Neutrophil (primary cell): Measurements from ENCODE around the gene ARHGAP6.

Experiments
- H3K27ac ChIP-seq: fragments of 200-600 bp; sonication (generic); 2 replicates; pipeline ENCODE4 v1.5.1; 2016; ENCODE audit warnings: mild to moderate bottlenecking, moderate library complexity
- H3K27me3 ChIP-seq: fragments of 200-600 bp; sonication (generic); 2 replicates; pipeline ENCODE4 v1.6.0; 2016; ENCODE audit warnings: mild to moderate bottlenecking
- H3K36me3 ChIP-seq: fragments of 200-600 bp; sonication (generic); 2 replicates; pipeline ENCODE4 v1.5.1; 2017
- H3K4me1 ChIP-seq, 2 experiments: fragments of 200-600 bp in 1 of 2; sonication (generic) in 1 of 2; 1 replicate in 1 of 2; 2 replicates in 1 of 2; pipeline versions ENCODE4 v1.5.1 to v1.6.1; 2013 to 2016; ENCODE audit warnings: low read depth in 1 of 2, low read length in 1 of 2, mild to moderate bottlenecking in 1 of 2, moderate library complexity in 1 of 2; ENCODE audit not compliant: control insufficient read depth in 1 of 2, insufficient read depth in 1 of 2
- H3K4me3 ChIP-seq, 2 experiments: fragments of 200-600 bp in 1 of 2; sonication (generic) in 1 of 2; 1 replicate in 1 of 2; 2 replicates in 1 of 2; pipeline ENCODE4 v1.5.1; 2013 to 2016; ENCODE audit warnings: low read depth in 1 of 2, low read length in 1 of 2, mild to moderate bottlenecking in 1 of 2, moderate library complexity in 1 of 2
- H3K9me3 ChIP-seq: fragments of 200-600 bp; sonication (generic); 2 replicates; pipeline ENCODE4 v1.5.1; 2016
- TF ChIP-seq, protein P1 (sequence below): fragments of 200-600 bp; sonication (generic); IDR thresholded peaks from 2 replicates; pipeline ENCODE4 v1.5.1; 2016; ENCODE audit warnings: antibody characterized with exemption

ARHGAP6 gene

GRCh38 chrX:11414091-11414490 is 251.6 kb downstream of the ARHGAP6 start:
- Histone ChIP-seq H3K4me1 (no peaks in the 10 kb centered on the region), H3K4me3 (no peak overlapping the region), H3K9me3 (no peaks in the 10 kb centered on the region), H3K27me3 (no peaks in the 10 kb centered on the region), H3K36me3 (no peaks in the 10 kb centered on the region), H3K27ac (no peak overlapping the region)
- TF ChIP-seq, protein P1, sequence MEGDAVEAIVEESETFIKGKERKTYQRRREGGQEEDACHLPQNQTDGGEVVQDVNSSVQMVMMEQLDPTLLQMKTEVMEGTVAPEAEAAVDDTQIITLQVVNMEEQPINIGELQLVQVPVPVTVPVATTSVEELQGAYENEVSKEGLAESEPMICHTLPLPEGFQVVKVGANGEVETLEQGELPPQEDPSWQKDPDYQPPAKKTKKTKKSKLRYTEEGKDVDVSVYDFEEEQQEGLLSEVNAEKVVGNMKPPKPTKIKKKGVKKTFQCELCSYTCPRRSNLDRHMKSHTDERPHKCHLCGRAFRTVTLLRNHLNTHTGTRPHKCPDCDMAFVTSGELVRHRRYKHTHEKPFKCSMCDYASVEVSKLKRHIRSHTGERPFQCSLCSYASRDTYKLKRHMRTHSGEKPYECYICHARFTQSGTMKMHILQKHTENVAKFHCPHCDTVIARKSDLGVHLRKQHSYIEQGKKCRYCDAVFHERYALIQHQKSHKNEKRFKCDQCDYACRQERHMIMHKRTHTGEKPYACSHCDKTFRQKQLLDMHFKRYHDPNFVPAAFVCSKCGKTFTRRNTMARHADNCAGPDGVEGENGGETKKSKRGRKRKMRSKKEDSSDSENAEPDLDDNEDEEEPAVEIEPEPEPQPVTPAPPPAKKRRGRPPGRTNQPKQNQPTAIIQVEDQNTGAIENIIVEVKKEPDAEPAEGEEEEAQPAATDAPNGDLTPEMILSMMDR = no peak

DNA sequence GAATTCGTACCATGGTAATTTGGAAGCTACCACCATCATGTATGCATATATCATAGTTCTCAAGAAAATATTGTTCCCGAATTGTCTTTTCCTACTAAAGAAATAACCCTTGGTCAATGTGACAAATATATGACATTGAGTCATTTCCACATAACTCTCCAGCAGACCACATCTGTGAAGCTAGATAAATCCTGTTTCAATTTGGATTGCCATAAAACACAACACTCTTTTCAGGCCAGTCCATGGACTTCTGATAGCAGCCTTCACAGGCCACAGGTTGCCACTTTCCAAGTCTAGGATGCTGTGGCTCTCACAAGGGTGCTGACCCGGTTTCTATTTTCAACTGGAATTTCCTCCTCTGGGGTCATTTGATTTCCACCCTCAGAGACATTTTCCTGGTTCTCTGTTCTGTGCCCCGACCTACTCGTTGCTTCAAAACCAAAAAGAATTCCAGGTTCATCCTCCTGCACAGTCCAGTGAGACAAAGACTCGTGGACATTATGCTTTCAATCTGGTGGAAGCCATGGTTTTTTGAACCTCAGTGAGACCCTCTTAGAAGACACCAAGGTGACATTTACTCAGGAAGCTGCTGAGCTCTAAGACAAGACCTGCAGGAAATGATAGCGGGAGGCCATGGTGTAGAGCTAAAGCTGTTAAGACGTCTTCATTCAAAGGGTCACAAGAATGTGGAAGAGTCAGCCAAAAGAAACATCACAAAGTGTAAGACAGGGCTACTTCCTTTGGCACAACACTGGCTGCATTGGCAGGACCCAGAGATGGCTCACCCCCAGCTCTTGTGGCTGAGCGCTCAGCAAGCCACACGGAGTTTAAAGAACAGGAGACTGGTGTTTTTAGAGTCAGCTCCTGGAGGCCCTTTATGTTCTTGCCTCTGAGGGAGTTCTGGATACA is 252.8 kb downstream of the ARHGAP6 start:
- Histone ChIP-seq H3K27ac (no peak overlapping the region), H3K4me1 (no peaks in the 10 kb centered on the region), H3K9me3 (no peaks in the 10 kb centered on the region), H3K4me3 (no peak overlapping the region), H3K36me3 (no peaks in the 10 kb centered on the region), H3K27me3 (no peaks in the 10 kb centered on the region)
- TF ChIP-seq, protein P1 = no peak

GRCh38 chrX:11409957-11410356 is 255.8 kb downstream of the ARHGAP6 start:
- Histone ChIP-seq H3K27me3 (no peaks in the 10 kb centered on the region), H3K27ac (no peak overlapping the region), H3K4me3 (no peak overlapping the region), H3K9me3 (no peaks in the 10 kb centered on the region), H3K4me1 (no peaks in the 10 kb centered on the region), H3K36me3 (no peaks in the 10 kb centered on the region)
- TF ChIP-seq, protein P1 = no peak

DNA sequence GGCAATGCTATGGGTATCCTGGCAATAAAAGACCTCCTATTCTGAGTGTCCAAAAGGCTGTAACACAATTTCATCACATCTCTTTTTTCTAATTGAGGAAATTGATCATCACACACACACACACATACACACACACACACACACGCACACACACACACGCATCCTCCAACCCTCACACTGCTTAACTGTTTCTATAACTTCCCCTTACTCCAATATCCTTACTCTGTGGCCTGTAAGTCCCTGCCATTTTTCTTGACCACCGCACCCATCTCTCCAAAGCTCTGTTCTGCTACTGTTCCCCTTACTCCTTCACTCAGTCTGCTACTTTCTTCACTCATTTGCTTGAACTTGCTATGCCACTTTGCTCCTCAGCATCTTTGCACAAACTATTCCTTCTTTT is 256.9 kb downstream of the ARHGAP6 start:
- Histone ChIP-seq H3K4me1 (no peaks in the 10 kb centered on the region), H3K9me3 (no peaks in the 10 kb centered on the region), H3K36me3 (no peaks in the 10 kb centered on the region), H3K4me3 (no peak overlapping the region), H3K27ac (no peak overlapping the region), H3K27me3 (no peaks in the 10 kb centered on the region)
- TF ChIP-seq, protein P1 = no peak

DNA sequence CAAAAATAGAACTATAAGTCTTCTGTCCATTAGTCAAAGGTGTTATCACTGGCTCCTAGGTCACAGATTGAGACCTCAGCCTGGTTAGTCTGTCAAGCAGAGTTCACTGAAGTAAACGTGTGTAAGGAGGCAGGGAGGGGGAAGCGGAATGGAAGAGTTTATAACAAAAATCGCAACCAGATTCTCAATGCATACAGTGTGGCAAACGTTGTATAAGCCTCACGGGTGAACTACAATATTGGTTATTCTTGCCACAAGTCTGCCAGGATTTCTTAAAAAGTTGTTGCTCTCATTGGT is 257.7 kb downstream of the ARHGAP6 start:
- TF ChIP-seq, protein P1 = no peak
- H3K4me1 ChIP-seq = no peaks in the 10 kb centered on the region
- no peak overlapping the region for H3K27ac ChIP-seq
- no peaks in the 10 kb centered on the region for H3K9me3 ChIP-seq
- H3K27me3 ChIP-seq = no peaks in the 10 kb centered on the region
- H3K4me3 ChIP-seq = no peak overlapping the region
- no peaks in the 10 kb centered on the region for H3K36me3 ChIP-seq
